ENCODE results near the gene ACER2. TPM values are rescaled to one million over a fixed set of nuclear protein-coding genes. Genes with fewer than 3 reads are reported as not detected.

Gene ACER2
- total and polyA plus RNA-seq, 2 of the 4 experiments (the other 2 are of a cell fraction): 0.84 to 1.6 TPM

DNA sequence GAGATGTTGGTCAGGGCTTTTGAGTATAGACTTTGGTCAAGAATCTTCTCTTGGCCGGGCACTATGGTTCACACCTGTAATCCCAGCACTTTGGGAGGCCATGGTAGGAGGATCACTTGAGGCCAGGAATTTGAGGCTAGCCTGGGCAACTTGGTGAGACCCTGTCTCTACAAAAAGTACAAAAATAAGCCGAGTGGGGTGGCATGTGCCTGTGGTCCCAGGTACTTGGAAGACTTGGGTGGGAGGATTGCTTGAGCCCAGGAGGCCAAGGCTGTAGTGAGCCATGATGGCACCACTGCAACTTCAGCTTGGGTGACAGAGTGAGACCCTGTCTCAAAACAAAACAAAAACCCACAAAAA is 57.5 kb downstream of the ACER2 start:
- CTCF ChIA-PET: interaction anchor here (0.6 to 2.9 kb wide), 2 partner anchors 11 to 259 kb away, joined by 3 to 25 read pairs; no protein-coding TSS in a partner anchor

More for the DNA sequence above, 57.5 kb downstream of the ACER2 start:
- Histone ChIP-seq H2AK5ac (ENCODE audit: low read depth, low read length) (no peak overlapping the region), H3K4me1 (ENCODE audit: control insufficient read depth, insufficient read depth, low read length) (0 out of 2 replicates have a peak, but pooled peaks cover 2% of the 10 kb centered on the region), H3K4me2 (ENCODE audit: low read depth, low read length) (no peak overlapping the region), H3K27ac (ENCODE audit: insufficient read depth, low read length) (no peak overlapping the region), H3K79me1 (ENCODE audit: low read depth in 1 of 2, low read length in 2 of 2) (no peaks in the 10 kb centered on the region), H2AK9ac (replicated peaks; ENCODE audit: low read depth, low read length, poor library complexity) (no peak overlapping the region), H3K23ac (ENCODE audit: low read depth, low read length) (no peak overlapping the region; the same call in 1 of the 2 replicates), H3K36me3 (ENCODE audit: control insufficient read depth, insufficient read depth, low read length) (no peaks in the 10 kb centered on the region), H3K18ac (ENCODE audit: low read depth, low read length) (no peak overlapping the region), H2AFZ (replicated peaks; ENCODE audit: low read length, poor library complexity) (no peak overlapping the region), H4K20me1 (ENCODE audit: insufficient read depth, low read length) (no peaks in the 10 kb centered on the region), H4K91ac (ENCODE audit: insufficient read depth, low read depth, low read length) (no peak overlapping the region), H2BK5ac (ENCODE audit: low read depth, low read length, poor library complexity, severe bottlenecking) (no peak overlapping the region), H3K27me3 (ENCODE audit: control insufficient read depth, insufficient read depth, low read length) (peaks cover 17% of the 10 kb centered on the region), H2BK120ac (ENCODE audit: low read depth, low read length) (no peak overlapping the region), H2BK20ac (ENCODE audit: low read depth, low read length) (no peak overlapping the region), H4K5ac (ENCODE audit: low read depth, low read length) (no peak overlapping the region), H3K4ac (ENCODE audit: low read depth, low read length) (no peak overlapping the region), H3K14ac (replicated peaks; ENCODE audit: low read depth, low read length) (no peak overlapping the region), H3K9me3 (ENCODE audit: control insufficient read depth, insufficient read depth, low read length) (no peaks in the 10 kb centered on the region), H3K9me1 (ENCODE audit: insufficient read depth, low read length) (peaks cover 4% of the 10 kb centered on the region), H3K56ac (ENCODE audit: extremely low read depth, insufficient read depth, low read length) (no peak overlapping the region), H3K9ac (ENCODE audit: low read depth, low read length) (no peak overlapping the region), H3K4me3 (ENCODE audit: insufficient read depth, low read depth, low read length) (no peak overlapping the region), H4K8ac (ENCODE audit: low read depth in 2 of 2, low read length in 2 of 2) (no peak overlapping the region), H2BK15ac (ENCODE audit: low read depth, low read length) (no peak overlapping the region)
- TF ChIP-seq FOS (IDR thresholded peaks at IDR 0.05; ENCODE audit: low read depth, low read length) (no peak), MAFK (IDR thresholded peaks at IDR 0.05; ENCODE audit: low read depth, low read length) (no peak), MXI1 (IDR thresholded peaks at IDR 0.05; ENCODE audit: borderline replicate concordance, low read depth, low read length) (no peak), NFE2L2 (IDR thresholded peaks at IDR 0.05; ENCODE audit: low read depth, low read length) (no peak), CHD1 (IDR thresholded peaks at IDR 0.05; ENCODE audit: low read depth, low read length) (no peak), POLR2A (IDR thresholded peaks at IDR 0.05; ENCODE audit: low read depth, low read length) (no peak), BHLHE40 (IDR thresholded peaks at IDR 0.05; ENCODE audit: low read depth, low read length) (no peak), RAD21 (IDR thresholded peaks at IDR 0.05; ENCODE audit: low read length) (no peak), SMC3 (IDR thresholded peaks at IDR 0.05; ENCODE audit: low read depth, low read length) (no peak)
- TF ChIP-seq, protein P1, sequence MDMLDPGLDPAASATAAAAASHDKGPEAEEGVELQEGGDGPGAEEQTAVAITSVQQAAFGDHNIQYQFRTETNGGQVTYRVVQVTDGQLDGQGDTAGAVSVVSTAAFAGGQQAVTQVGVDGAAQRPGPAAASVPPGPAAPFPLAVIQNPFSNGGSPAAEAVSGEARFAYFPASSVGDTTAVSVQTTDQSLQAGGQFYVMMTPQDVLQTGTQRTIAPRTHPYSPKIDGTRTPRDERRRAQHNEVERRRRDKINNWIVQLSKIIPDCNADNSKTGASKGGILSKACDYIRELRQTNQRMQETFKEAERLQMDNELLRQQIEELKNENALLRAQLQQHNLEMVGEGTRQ (IDR thresholded peaks at IDR 0.05; ENCODE audit: low read depth, low read length): no peak
- TF ChIP-seq, protein P2, sequence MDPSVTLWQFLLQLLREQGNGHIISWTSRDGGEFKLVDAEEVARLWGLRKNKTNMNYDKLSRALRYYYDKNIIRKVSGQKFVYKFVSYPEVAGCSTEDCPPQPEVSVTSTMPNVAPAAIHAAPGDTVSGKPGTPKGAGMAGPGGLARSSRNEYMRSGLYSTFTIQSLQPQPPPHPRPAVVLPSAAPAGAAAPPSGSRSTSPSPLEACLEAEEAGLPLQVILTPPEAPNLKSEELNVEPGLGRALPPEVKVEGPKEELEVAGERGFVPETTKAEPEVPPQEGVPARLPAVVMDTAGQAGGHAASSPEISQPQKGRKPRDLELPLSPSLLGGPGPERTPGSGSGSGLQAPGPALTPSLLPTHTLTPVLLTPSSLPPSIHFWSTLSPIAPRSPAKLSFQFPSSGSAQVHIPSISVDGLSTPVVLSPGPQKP (IDR thresholded peaks at IDR 0.05; ENCODE audit: borderline replicate concordance, low read depth, low read length): no peak
- WGBS, 2 experiments (ENCODE audit: extremely low coverage in 2 of 2, insufficient read length in 1 of 2): 100% methylated on average over 1 of the region's 2 CpGs; no CpG with 5 or more reads in 1 of the 2 experiments
- in situ Hi-C loops (cut with MboI; ENCODE audit: low sequenced_read_pairs): no loop called here
- POLR2A ChIA-PET (ENCODE audit: unreplicated experiment): no interaction called here
- no TSS peak for BruUV-seq (replicated peaks)
- dilution Hi-C loops (cut with HindIII; ENCODE audit: low sequenced_read_pairs, unreplicated experiment): no loop called here
- intact Hi-C loops (cut with micrococcal nuclease): no loop called here
- ATAC-seq (ENCODE audit: low read depth): no peak
- DNase-seq: no peak
